Measurements from ENCODE around the gene ATXN8OS.

- TF ChIP-seq EZH2phosphoT487 (IDR thresholded peaks at IDR 0.05; ENCODE audit: borderline replicate concordance) = no peak
- TF ChIP-seq CTCF (conservative IDR thresholded peaks at IDR 0.05; ENCODE audit: low read length) = no peak
Observed at GRCh38 chr13:70104481-70104880, 3.1 kb upstream of the ATXN8OS start.
